HEK293 (cell line): ENCODE measurements around the gene YPEL4.

Experiments
- CTCF ChIA-PET: fragments of 350-600 bp; formaldehyde crosslinking; extraction: SDS; loops from one replicate; lab custom pipeline; 2021; ENCODE audit warnings: antibody characterized with exemption; lab: Yijun Ruan, JAX
- POLR2A ChIA-PET: fragments of 300-600 bp; formaldehyde crosslinking; extraction: SDS; loops from one replicate; lab custom pipeline; 2020; ENCODE audit warnings: antibody characterized with exemption, inconsistent platforms; lab: Yijun Ruan, JAX
- H3K27ac ChIP-seq: fragments of 200-500 bp; sonication (Bioruptor generic); 2 replicates; pipeline ENCODE4 v1.5.1; 2014; ENCODE audit warnings: low read depth, low read length, control low read depth, inconsistent platforms; ENCODE audit errors: extremely low read depth
- H3K36me3 ChIP-seq, 2 experiments: fragments of 200-500 bp in 1 of 2; sonication (Bioruptor generic) in 1 of 2; 1 replicate in 1 of 2; 2 replicates in 1 of 2; pipeline ENCODE4 v1.5.1; 2014 to 2017; ENCODE audit warnings: inconsistent platforms in 2 of 2, low read length in 2 of 2; ENCODE audit not compliant: control insufficient read depth in 2 of 2, insufficient read depth in 1 of 2
- H3K4me1 ChIP-seq: fragments of 200-500 bp; sonication (Bioruptor generic); 2 replicates; pipeline ENCODE4 v1.5.1; 2014; ENCODE audit warnings: mild to moderate bottlenecking, low read length, inconsistent platforms; ENCODE audit not compliant: control insufficient read depth, insufficient read depth
- H3K4me3 ChIP-seq: 2 replicates; pipeline ENCODE4 v1.5.1; 2011; ENCODE audit warnings: low read depth, mild to moderate bottlenecking, control low read depth, low read length, moderate library complexity
- H3K9me3 ChIP-seq: fragments of 200-500 bp; sonication (Bioruptor generic); 2 replicates; pipeline ENCODE4 v1.5.1; 2014; ENCODE audit warnings: low read depth, low read length, inconsistent platforms; ENCODE audit not compliant: control insufficient read depth, insufficient read depth
- HOXD13 ChIP-seq: sonication (generic); formaldehyde crosslinking; IDR thresholded peaks from 2 replicates; pipeline ENCODE4 v1.8.0; 2022; ENCODE audit warnings: missing genetic modification reagents, borderline replicate concordance
- KLF17 ChIP-seq: fragments of 450-650 bp; formaldehyde crosslinking; IDR thresholded peaks from 2 replicates; pipeline ENCODE4 v1.5.1; 2016; ENCODE audit warnings: missing biosample characterization, missing genetic modification characterization
- MZF1 ChIP-seq: fragments of 450-650 bp; formaldehyde crosslinking; IDR thresholded peaks from 2 replicates; pipeline ENCODE4 v1.5.1; 2017; ENCODE audit warnings: missing biosample characterization, missing genetic modification characterization, borderline replicate concordance
- REST ChIP-seq: fragments of 450-650 bp; formaldehyde crosslinking; IDR thresholded peaks from 2 replicates; pipeline ENCODE4 v1.5.1; 2016; ENCODE audit warnings: missing biosample characterization, missing genetic modification characterization
- SETDB1 ChIP-seq: IDR thresholded peaks from one replicate; pipeline ENCODE4 v1.6.1; 2017; ENCODE audit warnings: mild to moderate bottlenecking, low read length, moderate library complexity, mixed read lengths; ENCODE audit not compliant: insufficient read length
- SP7 ChIP-seq: fragments of 450-650 bp; formaldehyde crosslinking; IDR thresholded peaks from 2 replicates; pipeline ENCODE4 v1.5.1; 2016; ENCODE audit warnings: missing biosample characterization, missing genetic modification characterization
- ZBTB10 ChIP-seq: fragments of 450-650 bp; formaldehyde crosslinking; IDR thresholded peaks from 2 replicates; pipeline ENCODE4 v1.5.1; 2016; ENCODE audit warnings: missing biosample characterization, missing genetic modification characterization
- ZNF2 ChIP-seq: fragments of 450-650 bp; formaldehyde crosslinking; IDR thresholded peaks from 2 replicates; pipeline ENCODE4 v1.5.1; 2016; ENCODE audit warnings: missing biosample characterization, missing genetic modification characterization
- ZNF404 ChIP-seq: fragments of 450-650 bp; formaldehyde crosslinking; IDR thresholded peaks from 2 replicates; pipeline ENCODE4 v1.5.1; 2017; ENCODE audit warnings: missing biosample characterization, missing genetic modification characterization
- ZNF747 ChIP-seq: fragments of 450-650 bp; formaldehyde crosslinking; IDR thresholded peaks from 2 replicates; pipeline ENCODE4 v1.5.1; 2016; ENCODE audit warnings: missing biosample characterization, missing genetic modification characterization
- TF ChIP-seq, protein P1 (sequence below): fragments of 450-650 bp; formaldehyde crosslinking; IDR thresholded peaks from 2 replicates; pipeline ENCODE4 v1.5.1; 2016; ENCODE audit warnings: missing biosample characterization, missing genetic modification characterization, low read depth
- TF ChIP-seq, protein P2 (sequence below): fragments of 450-650 bp; formaldehyde crosslinking; IDR thresholded peaks from 2 replicates; pipeline ENCODE4 v1.5.1; 2016; ENCODE audit warnings: missing biosample characterization, missing genetic modification characterization, borderline replicate concordance
- TF ChIP-seq, protein P3 (sequence below): fragments of 450-650 bp; formaldehyde crosslinking; IDR thresholded peaks from 2 replicates; pipeline ENCODE4 v1.5.1; 2017; ENCODE audit warnings: missing biosample characterization, mild to moderate bottlenecking, missing genetic modification characterization, moderate library complexity

The YPEL4 gene

DNA sequence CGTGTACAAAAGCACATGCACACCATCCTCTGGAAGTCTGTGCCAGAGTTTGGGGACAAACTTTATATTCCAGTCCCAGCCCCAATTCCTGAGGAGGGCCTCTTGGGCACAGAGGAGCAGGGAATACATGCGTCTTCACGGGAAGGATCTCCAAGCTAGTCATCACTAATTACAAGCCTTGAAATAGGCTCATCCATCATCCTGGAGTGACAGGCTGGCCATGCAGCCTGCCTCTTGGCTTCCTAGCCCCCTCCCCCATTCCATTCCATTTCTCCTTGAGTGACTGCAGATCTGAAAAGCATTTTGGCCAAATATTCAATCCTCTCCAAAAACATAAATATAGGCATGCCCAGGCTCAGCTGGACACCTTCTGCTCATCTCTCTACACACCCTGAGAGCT lies 27.4 kb downstream of the YPEL4 start:
- TF ChIP-seq ZBTB10 (tag by site-specific recombination) (no peak), SP7 (0 out of 2 replicates have a peak, but pooled peaks have one; percentile 26), REST (no peak)
- TF ChIP-seq, all 188 proteins: peak for 1
- no peaks in the 10 kb centered on the region for H3K36me3 ChIP-seq
- H3K9me3 ChIP-seq: no peaks in the 10 kb centered on the region
- POLR2A ChIA-PET: no interaction called here
- CTCF ChIA-PET: interaction anchor here (0.6 to 1.3 kb wide), 4 partner anchors 19 to 128 kb away, joined by 3 to 4 read pairs (median 4); no protein-coding TSS in a partner anchor
- no peaks in the 10 kb centered on the region for H3K4me1 ChIP-seq
- H3K27ac ChIP-seq: no peak overlapping the region
- H3K4me3 ChIP-seq: no peak overlapping the region

- H3K4me3 ChIP-seq: no peak overlapping the region
- CTCF ChIA-PET: interaction anchor here (0.7 to 1.3 kb wide), 2 partner anchors 21 to 237 kb away, joined by 3 read pairs; no protein-coding TSS in a partner anchor
- no peak overlapping the region for H3K27ac ChIP-seq
- POLR2A ChIA-PET: no interaction called here
- H3K9me3 ChIP-seq: no peaks in the 10 kb centered on the region
- H3K36me3 ChIP-seq: no peaks in the 10 kb centered on the region
- no peaks in the 10 kb centered on the region for H3K4me1 ChIP-seq
- TF ChIP-seq, protein P1, sequence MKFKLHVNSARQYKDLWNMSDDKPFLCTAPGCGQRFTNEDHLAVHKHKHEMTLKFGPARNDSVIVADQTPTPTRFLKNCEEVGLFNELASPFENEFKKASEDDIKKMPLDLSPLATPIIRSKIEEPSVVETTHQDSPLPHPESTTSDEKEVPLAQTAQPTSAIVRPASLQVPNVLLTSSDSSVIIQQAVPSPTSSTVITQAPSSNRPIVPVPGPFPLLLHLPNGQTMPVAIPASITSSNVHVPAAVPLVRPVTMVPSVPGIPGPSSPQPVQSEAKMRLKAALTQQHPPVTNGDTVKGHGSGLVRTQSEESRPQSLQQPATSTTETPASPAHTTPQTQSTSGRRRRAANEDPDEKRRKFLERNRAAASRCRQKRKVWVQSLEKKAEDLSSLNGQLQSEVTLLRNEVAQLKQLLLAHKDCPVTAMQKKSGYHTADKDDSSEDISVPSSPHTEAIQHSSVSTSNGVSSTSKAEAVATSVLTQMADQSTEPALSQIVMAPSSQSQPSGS (tag by site-specific recombination): peak; percentile 34; the same call in 1 of the 2 replicates
- TF ChIP-seq, protein P2, sequence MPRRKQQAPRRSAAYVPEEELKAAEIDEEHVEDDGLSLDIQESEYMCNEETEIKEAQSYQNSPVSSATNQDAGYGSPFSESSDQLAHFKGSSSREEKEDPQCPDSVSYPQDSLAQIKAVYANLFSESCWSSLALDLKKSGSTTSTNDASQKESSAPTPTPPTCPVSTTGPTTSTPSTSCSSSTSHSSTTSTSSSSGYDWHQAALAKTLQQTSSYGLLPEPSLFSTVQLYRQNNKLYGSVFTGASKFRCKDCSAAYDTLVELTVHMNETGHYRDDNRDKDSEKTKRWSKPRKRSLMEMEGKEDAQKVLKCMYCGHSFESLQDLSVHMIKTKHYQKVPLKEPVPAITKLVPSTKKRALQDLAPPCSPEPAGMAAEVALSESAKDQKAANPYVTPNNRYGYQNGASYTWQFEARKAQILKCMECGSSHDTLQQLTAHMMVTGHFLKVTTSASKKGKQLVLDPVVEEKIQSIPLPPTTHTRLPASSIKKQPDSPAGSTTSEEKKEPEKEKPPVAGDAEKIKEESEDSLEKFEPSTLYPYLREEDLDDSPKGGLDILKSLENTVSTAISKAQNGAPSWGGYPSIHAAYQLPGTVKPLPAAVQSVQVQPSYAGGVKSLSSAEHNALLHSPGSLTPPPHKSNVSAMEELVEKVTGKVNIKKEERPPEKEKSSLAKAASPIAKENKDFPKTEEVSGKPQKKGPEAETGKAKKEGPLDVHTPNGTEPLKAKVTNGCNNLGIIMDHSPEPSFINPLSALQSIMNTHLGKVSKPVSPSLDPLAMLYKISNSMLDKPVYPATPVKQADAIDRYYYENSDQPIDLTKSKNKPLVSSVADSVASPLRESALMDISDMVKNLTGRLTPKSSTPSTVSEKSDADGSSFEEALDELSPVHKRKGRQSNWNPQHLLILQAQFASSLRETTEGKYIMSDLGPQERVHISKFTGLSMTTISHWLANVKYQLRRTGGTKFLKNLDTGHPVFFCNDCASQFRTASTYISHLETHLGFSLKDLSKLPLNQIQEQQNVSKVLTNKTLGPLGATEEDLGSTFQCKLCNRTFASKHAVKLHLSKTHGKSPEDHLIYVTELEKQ (tag by site-specific recombination): no peak
- TF ChIP-seq ZNF747 (tag by site-specific recombination) (no peak), KLF17 (tag by site-specific recombination) (no peak)
Observed at GRCh38 chr11:57620467-57620866, 29.2 kb downstream of the YPEL4 start.

GRCh38 chr11:57619331-57619730 lies 30.4 kb downstream of the YPEL4 start:
- CTCF ChIA-PET: interaction anchor here (0.7 to 1.2 kb wide), 4 partner anchors 20 to 274 kb away, joined by 3 read pairs; no protein-coding TSS in a partner anchor
- no peak for TF ChIP-seq ZNF404 (tag by site-specific recombination)
- TF ChIP-seq, protein P3, sequence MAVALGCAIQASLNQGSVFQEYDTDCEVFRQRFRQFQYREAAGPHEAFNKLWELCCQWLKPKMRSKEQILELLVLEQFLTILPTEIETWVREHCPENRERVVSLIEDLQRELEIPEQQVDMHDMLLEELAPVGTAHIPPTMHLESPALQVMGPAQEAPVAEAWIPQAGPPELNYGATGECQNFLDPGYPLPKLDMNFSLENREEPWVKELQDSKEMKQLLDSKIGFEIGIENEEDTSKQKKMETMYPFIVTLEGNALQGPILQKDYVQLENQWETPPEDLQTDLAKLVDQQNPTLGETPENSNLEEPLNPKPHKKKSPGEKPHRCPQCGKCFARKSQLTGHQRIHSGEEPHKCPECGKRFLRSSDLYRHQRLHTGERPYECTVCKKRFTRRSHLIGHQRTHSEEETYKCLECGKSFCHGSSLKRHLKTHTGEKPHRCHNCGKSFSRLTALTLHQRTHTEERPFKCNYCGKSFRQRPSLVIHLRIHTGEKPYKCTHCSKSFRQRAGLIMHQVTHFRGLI: no peak
- peak; percentile 99 for TF ChIP-seq ZNF2 (tag by site-specific recombination)
- no peak for TF ChIP-seq MZF1 (tag by site-specific recombination)
- TF ChIP-seq SETDB1: peak; percentile 69
- TF ChIP-seq HOXD13 (CRISPR knock-in tag): no peak
- TF ChIP-seq, all 188 proteins: peak for 2
- Histone ChIP-seq H3K27ac (no peak overlapping the region), H3K4me3 (no peak overlapping the region), H3K4me1 (no peaks in the 10 kb centered on the region), H3K9me3 (no peaks in the 10 kb centered on the region), H3K36me3 (no peaks in the 10 kb centered on the region)
- POLR2A ChIA-PET: no interaction called here
